H1 (cell line): Measurements from ENCODE around the gene GPD1L. TPM values are rescaled to one million over a fixed set of nuclear protein-coding genes. Genes with fewer than 3 reads are reported as not detected.

Experiments
- CTCF ChIA-PET: fragments of 300-600 bp; sonication (Branson Sonifier 250); formaldehyde crosslinking; loops from one replicate; lab custom pipeline; 2021; ENCODE audit not compliant: partially characterized antibody; lab: Charles Lee
- POLR2A ChIA-PET: fragments of 300-600 bp; sonication (Branson Sonifier 250); formaldehyde crosslinking; loops from one replicate; lab custom pipeline; 2021; ENCODE audit warnings: inconsistent platforms; ENCODE audit not compliant: partially characterized antibody; lab: Charles Lee
- DNase-seq, 2 experiments: peaks; one replicate each; pipeline versions ENCODE4 v3.0.0 to v3.0.0-alpha.2; 2010 to 2022; ENCODE audit warnings: low spot score in 2 of 2, low read depth in 1 of 2, mixed read lengths in 1 of 2
- FAIRE-seq: peaks from 2 replicates; lab custom pipeline; 2011; peaks lifted over from hg19 to GRCh38; lab: Jason Lieb, UNC
- H2AFZ ChIP-seq: 2 replicates; pipeline ENCODE4 v1.8.1; 2012; ENCODE audit warnings: low read length, inconsistent platforms
- H2AK5ac ChIP-seq: 2 replicates; pipeline ENCODE4 v1.6.1; 2013; ENCODE audit warnings: low read depth, low read length
- H2BK120ac ChIP-seq: replicated peaks from 2 replicates; pipeline ENCODE3; 2013; ENCODE audit warnings: low read depth, low read length, inconsistent platforms
- H2BK12ac ChIP-seq: 2 replicates; pipeline ENCODE4 v1.6.1; 2013; ENCODE audit warnings: low read depth, low read length
- H2BK15ac ChIP-seq: 2 replicates; pipeline ENCODE4 v1.6.1; 2013; ENCODE audit warnings: low read length
- H2BK20ac ChIP-seq: 2 replicates; pipeline ENCODE4 v1.6.1; 2013; ENCODE audit warnings: low read length
- H2BK5ac ChIP-seq: 2 replicates; pipeline ENCODE4 v1.6.1; 2013; ENCODE audit warnings: low read depth, low read length
- H3K14ac ChIP-seq: 2 replicates; pipeline ENCODE4 v1.6.1; 2013; ENCODE audit warnings: inconsistent platforms; ENCODE audit not compliant: insufficient read length
- H3K18ac ChIP-seq: 2 replicates; pipeline ENCODE4 v1.6.1; 2013; ENCODE audit warnings: low read length; ENCODE audit errors: extremely low read depth
- H3K23ac ChIP-seq: 2 replicates; pipeline ENCODE4 v1.6.1; 2013; ENCODE audit warnings: inconsistent platforms; ENCODE audit not compliant: insufficient read length
- H3K23me2 ChIP-seq: 2 replicates; pipeline ENCODE4 v1.6.1; 2013; ENCODE audit warnings: low read depth, low read length
- H3K27ac ChIP-seq: 2 replicates; pipeline ENCODE4 v1.6.1; 2011; ENCODE audit warnings: low read depth, low read length, inconsistent platforms
- H3K27me3 ChIP-seq, 4 experiments: replicated peaks in 1 of 4; 1 replicate in 1 of 4; 2 replicates in 3 of 4; pipeline versions ENCODE4 v1.6.1 to v1.8.1; 2011 to 2013; ENCODE audit warnings: low read length in 3 of 4, mild to moderate bottlenecking in 3 of 4, inconsistent platforms in 2 of 4, mixed read lengths in 2 of 4, moderate library complexity in 1 of 4; ENCODE audit not compliant: control insufficient read depth in 3 of 4, insufficient read depth in 3 of 4; ENCODE audit errors: extremely low read depth in 1 of 4
- H3K36me3 ChIP-seq, 4 experiments: 2 replicates each; pipeline versions ENCODE4 v1.6.1 to v1.8.1; 2011 to 2013; ENCODE audit warnings: mild to moderate bottlenecking in 4 of 4, low read length in 3 of 4, moderate library complexity in 2 of 4, control low read depth in 1 of 4, inconsistent platforms in 1 of 4; ENCODE audit not compliant: insufficient read depth in 4 of 4, control insufficient read depth in 2 of 4
- H3K4ac ChIP-seq: replicated peaks from 2 replicates; pipeline ENCODE3; 2013; ENCODE audit warnings: low read length, low read depth, mixed read lengths, inconsistent platforms; ENCODE audit not compliant: insufficient read length
- H3K4me1 ChIP-seq, 4 experiments: replicated peaks in 1 of 4; 1 replicate in 1 of 4; 2 replicates in 3 of 4; pipeline versions ENCODE4 v1.6.1 to v1.8.1; 2011 to 2013; ENCODE audit warnings: low read length in 3 of 4, inconsistent platforms in 2 of 4, mixed read lengths in 1 of 4; ENCODE audit not compliant: insufficient read depth in 4 of 4, control insufficient read depth in 3 of 4
- H3K4me2 ChIP-seq, 2 experiments: 2 replicates each; pipeline versions ENCODE4 v1.6.1 to v1.8.1; 2011 to 2013; ENCODE audit warnings: low read depth in 2 of 2, low read length in 2 of 2, control low read depth in 1 of 2, inconsistent platforms in 1 of 2, mild to moderate bottlenecking in 1 of 2; ENCODE audit not compliant: insufficient read depth in 1 of 2
- H3K4me3 ChIP-seq, 4 experiments: fragments of 200-600, 300-600 bp in 1 of 4; sonication (generic), shearing (Covaris generic), sonication (Bioruptor Twin) in 1 of 4; 2 replicates each; pipeline versions ENCODE4 v1.5.1 to v1.8.1; 2011 to 2016; ENCODE audit warnings: low read length in 4 of 4, low read depth in 3 of 4, control low read depth in 2 of 4, inconsistent platforms in 2 of 4, mild to moderate bottlenecking in 2 of 4, mixed read lengths in 1 of 4, moderate library complexity in 1 of 4; ENCODE audit not compliant: insufficient read depth in 2 of 4; ENCODE audit errors: extremely low read depth in 1 of 4
- H3K56ac ChIP-seq: replicated peaks from 2 replicates; pipeline ENCODE3; 2013; ENCODE audit warnings: low read depth, mild to moderate bottlenecking, mixed read lengths, low read length, inconsistent platforms; ENCODE audit not compliant: insufficient read length
- H3K79me1 ChIP-seq: 2 replicates; pipeline ENCODE4 v1.6.1; 2013; ENCODE audit warnings: low read depth, low read length, control low read depth
- H3K79me2 ChIP-seq, 2 experiments: 2 replicates each; pipeline versions ENCODE4 v1.6.1 to v1.8.1; 2012 to 2013; ENCODE audit warnings: low read length in 2 of 2, mild to moderate bottlenecking in 2 of 2, inconsistent platforms in 1 of 2; ENCODE audit not compliant: insufficient read depth in 2 of 2, control insufficient read depth in 1 of 2
- H3K9ac ChIP-seq, 4 experiments: replicated peaks in 1 of 4; 1 replicate in 1 of 4; 2 replicates in 3 of 4; pipeline versions ENCODE4 v1.6.1 to v1.8.1; 2011 to 2013; ENCODE audit warnings: low read depth in 3 of 4, low read length in 3 of 4, control low read depth in 2 of 4, mild to moderate bottlenecking in 2 of 4, moderate library complexity in 2 of 4, inconsistent platforms in 1 of 4; ENCODE audit errors: extremely low read depth in 1 of 4
- H3K9me3 ChIP-seq, 2 experiments: 2 replicates each; pipeline versions ENCODE4 v1.6.1 to v1.8.1; 2012 to 2013; ENCODE audit warnings: mild to moderate bottlenecking in 2 of 2, moderate library complexity in 2 of 2, control low read depth in 1 of 2, inconsistent platforms in 1 of 2, low read depth in 1 of 2, low read length in 1 of 2, mixed read lengths in 1 of 2; ENCODE audit not compliant: insufficient read depth in 2 of 2
- H4K20me1 ChIP-seq, 2 experiments: replicated peaks in 1 of 2; 2 replicates each; pipeline versions ENCODE3 to v1.8.1; 2011 to 2013; ENCODE audit warnings: inconsistent platforms in 2 of 2, low read length in 2 of 2, mild to moderate bottlenecking in 1 of 2; ENCODE audit not compliant: insufficient read depth in 2 of 2, control insufficient read depth in 1 of 2
- H4K5ac ChIP-seq: 2 replicates; pipeline ENCODE4 v1.6.1; 2013; ENCODE audit warnings: low read length, low read depth, mixed read lengths, inconsistent platforms; ENCODE audit not compliant: insufficient read length
- H4K8ac ChIP-seq: 2 replicates; pipeline ENCODE4 v1.8.0; 2013; ENCODE audit warnings: mild to moderate bottlenecking, moderate library complexity, low read length, inconsistent platforms; ENCODE audit not compliant: insufficient read depth; ENCODE audit errors: extremely low read depth
- H4K91ac ChIP-seq: replicated peaks from 2 replicates; pipeline ENCODE3; 2013; ENCODE audit warnings: low read length, mixed read lengths, inconsistent platforms; ENCODE audit not compliant: insufficient read length
- BRCA1 ChIP-seq: IDR thresholded peaks from 2 replicates; pipeline ENCODE4 v1.6.1; 2012; ENCODE audit warnings: low read depth, low read length, improper control_type of control experiment
- CHD1 ChIP-seq: IDR thresholded peaks from 2 replicates; pipeline ENCODE4 v1.6.1; 2012; ENCODE audit warnings: low read depth, low read length, improper control_type of control experiment
- JUN ChIP-seq: IDR thresholded peaks from 2 replicates; pipeline ENCODE4 v1.6.1; 2011; ENCODE audit warnings: low read depth, mild to moderate bottlenecking, improper control_type of control experiment, low read length
- KDM4A ChIP-seq: IDR thresholded peaks from one replicate; pipeline ENCODE4 v1.7.1; 2012; ENCODE audit warnings: low read depth, mild to moderate bottlenecking, moderate library complexity, low read length, inconsistent platforms; ENCODE audit not compliant: severe bottlenecking
- RAD21 ChIP-seq, 2 experiments: IDR thresholded peaks in 1 of 2; conservative IDR thresholded peaks in 1 of 2; 2 replicates each; pipeline ENCODE4 v1.6.1; 2011; ENCODE audit warnings: low read depth in 2 of 2, low read length in 2 of 2, improper control_type of control experiment in 1 of 2, inconsistent platforms in 1 of 2, mild to moderate bottlenecking in 1 of 2, moderate library complexity in 1 of 2
- RBBP5 ChIP-seq: IDR thresholded peaks from 2 replicates; pipeline ENCODE4 v1.7.1; 2012; ENCODE audit warnings: low read depth, mild to moderate bottlenecking, inconsistent platforms, low read length, moderate library complexity, borderline replicate concordance
- SUZ12 ChIP-seq: fragments of 200-600 bp; sonication (generic); IDR thresholded peaks from 2 replicates; pipeline ENCODE4 v1.6.1; 2012; ENCODE audit warnings: mild to moderate bottlenecking, inconsistent platforms, low read length, moderate library complexity, mixed read lengths
- TAF7 ChIP-seq: optimal IDR thresholded peaks from 2 replicates; pipeline ENCODE3; 2011; ENCODE audit warnings: low read depth, mild to moderate bottlenecking, inconsistent platforms, low read length, moderate library complexity, borderline replicate concordance
- TBP ChIP-seq: IDR thresholded peaks from 2 replicates; pipeline ENCODE4 v1.6.1; 2011; ENCODE audit warnings: low read depth, low read length, improper control_type of control experiment
- WGBS, 2 experiments: shearing (Covaris generic) in 1 of 2; methylation state at CpG; one replicate each; pipeline versions ENCODE4 v1.1.6 to v1.1.7; 2013 to 2015; ENCODE audit warnings: low lambda C conversion rate in 2 of 2, mixed read lengths in 2 of 2, inconsistent platforms in 1 of 2, low coverage in 1 of 2, missing lambda C conversion rate in 1 of 2; ENCODE audit not compliant: insufficient replicate concordance in 2 of 2, insufficient coverage in 1 of 2, insufficient read length in 1 of 2; ENCODE audit errors: extremely low coverage in 1 of 2, missing lambda C conversion rate in 1 of 2; 5-methylcytosine and 5-hydroxymethylcytosine counted together
- polyA plus RNA-seq, 7 experiments: library from polyadenylated mRNA; depleted of rRNA in 3 of 7; stranded (reverse) in 5 of 7; unstranded in 2 of 7; fragments of >200 nt in 5 of 7; fragments of 200-250 nt in 2 of 7; gene quantifications; 1 replicate in 5 of 7; 2 replicates in 1 of 7; 4 replicates in 1 of 7; pipeline versions ENCODE4 v1.2.1 to v1.2.3, GENCODE V29; 2011 to 2013; ENCODE audit warnings: missing spikeins in 2 of 7, mixed read lengths in 2 of 7
- total RNA-seq: library from RNA; stranded (reverse); fragmentation: NEBNext Ultra II Directional; extraction: Animal tissue kit (Norgen Biotek cat#: 25700); gene quantifications from 2 replicates; pipeline ENCODE4 v1.2.1, GENCODE V29; 2021
- TF ChIP-seq, protein P1 (sequence below): IDR thresholded peaks from 2 replicates; pipeline ENCODE4 v1.6.1; 2012; ENCODE audit warnings: inconsistent platforms
- TF ChIP-seq, protein P2 (sequence below): IDR thresholded peaks from 2 replicates; pipeline ENCODE4 v1.6.1; 2012; ENCODE audit warnings: inconsistent platforms

Gene GPD1L
- total and polyA plus RNA-seq, 2 of the 8 experiments (the other 6 are each of a cell fraction or from before 2014, with no cell fraction given) = 2.4 to 8.4 TPM

DNA sequence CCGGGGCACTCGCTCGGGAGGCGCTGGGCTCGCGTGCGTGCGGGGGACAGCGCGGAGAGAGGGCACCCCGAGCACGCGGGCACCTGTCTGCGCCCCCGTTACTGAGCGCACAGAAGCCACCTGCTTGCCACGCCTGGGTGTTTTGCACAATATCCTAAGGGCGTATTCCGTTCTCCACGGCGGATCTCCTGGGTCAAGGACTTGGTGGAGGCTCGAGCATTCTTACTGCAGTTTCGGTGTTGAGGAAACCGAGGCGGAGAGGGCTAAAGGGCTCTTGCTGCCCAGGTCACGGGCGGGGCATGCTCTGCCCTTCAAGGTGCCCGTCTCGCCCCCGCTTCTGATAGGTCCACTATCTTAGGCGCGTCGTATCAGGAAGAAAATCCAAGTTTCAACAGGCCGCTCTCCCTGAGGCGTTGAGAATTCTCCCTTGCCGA lies 526 bp downstream of the GPD1L start:
- Histone ChIP-seq H3K36me3 (no peaks in the 10 kb centered on the region), H2AK5ac (no peak overlapping the region), H2AFZ (peak overlapping the region; percentile 79; the same call in 1 of the 2 replicates), H3K23ac (no peak overlapping the region), H2BK5ac (no peak overlapping the region), H3K9ac (peak overlapping the region in 3 of 4 experiments; percentile 15 to 50 (median 36); a peak in 3 of 7 replicates), H3K27me3 (peaks cover 0 to 16% (median 14%) of the 10 kb centered on the region in 4 experiments; a peak in 6 of 7 replicates), H3K9me3 (peaks cover 12 to 14% of the 10 kb centered on the region in 2 experiments), H4K5ac (no peak overlapping the region), H3K23me2 (peaks cover 7% of the 10 kb centered on the region), H2BK12ac (no peak overlapping the region), H3K27ac (no peak overlapping the region), H3K4me3 (peak overlapping the region; percentile 66 to 78 (median 70)), H3K79me2 (no peaks in the 10 kb centered on the region), H4K91ac (no peak overlapping the region), H3K4ac (no peak overlapping the region), H3K4me2 (peak overlapping the region; percentile 91 to 99), H4K8ac (peak overlapping the region; percentile 58; the same call in 1 of the 2 replicates), H3K18ac (peak overlapping the region; percentile 7; the same call in 1 of the 2 replicates), H3K4me1 (peaks cover 0 to 5% (median 3%) of the 10 kb centered on the region in 4 experiments; a peak in 5 of 7 replicates), H3K79me1 (no peaks in the 10 kb centered on the region; the same call in 1 of the 2 replicates), H3K14ac (no peak overlapping the region), H2BK120ac (no peak overlapping the region), H3K56ac (no peak overlapping the region), H2BK20ac (no peak overlapping the region), H4K20me1 (no peaks in the 10 kb centered on the region), H2BK15ac (no peak overlapping the region)
- POLR2A ChIA-PET = no interaction called here
- DNase-seq (peak in 1 of 2 experiments; percentile 53), FAIRE-seq (no peak)
- CTCF ChIA-PET = interaction anchor here (1.0 kb wide), 1 partner anchor 9 kb away, joined by 3 read pairs; no protein-coding TSS in a partner anchor
- WGBS, 2 experiments = 13% methylated on average over 20 of the region's 36 CpGs; no CpG with 5 or more reads in 1 of the 2 experiments
- TF ChIP-seq BRCA1 = no peak
- TF ChIP-seq CHD1 = no peak
- no peak for TF ChIP-seq TAF7
- TF ChIP-seq, protein P1, sequence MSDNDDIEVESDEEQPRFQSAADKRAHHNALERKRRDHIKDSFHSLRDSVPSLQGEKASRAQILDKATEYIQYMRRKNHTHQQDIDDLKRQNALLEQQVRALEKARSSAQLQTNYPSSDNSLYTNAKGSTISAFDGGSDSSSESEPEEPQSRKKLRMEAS = peak; percentile 36
- 0 out of 2 replicates have a peak, but pooled peaks have one; percentile 5 for TF ChIP-seq RBBP5
- TF ChIP-seq, protein P2, sequence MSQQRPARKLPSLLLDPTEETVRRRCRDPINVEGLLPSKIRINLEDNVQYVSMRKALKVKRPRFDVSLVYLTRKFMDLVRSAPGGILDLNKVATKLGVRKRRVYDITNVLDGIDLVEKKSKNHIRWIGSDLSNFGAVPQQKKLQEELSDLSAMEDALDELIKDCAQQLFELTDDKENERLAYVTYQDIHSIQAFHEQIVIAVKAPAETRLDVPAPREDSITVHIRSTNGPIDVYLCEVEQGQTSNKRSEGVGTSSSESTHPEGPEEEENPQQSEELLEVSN = peak; percentile 61
- peak; percentile 94 for TF ChIP-seq KDM4A
- TF ChIP-seq SUZ12 = peak; percentile 14; the same call in 1 of the 2 replicates
- TF ChIP-seq TBP = no peak
- no peak for TF ChIP-seq RAD21 (IDR thresholded peaks at IDR 0.05 in 1 of 2, conservative IDR thresholded peaks at IDR 0.05 in 1 of 2; ENCODE audit: low read depth in 2 of 2, low read length in 2 of 2)
- TF ChIP-seq JUN = no peak
